Mesendoderm (in vitro differentiated cells): ENCODE measurements around the gene CDC14A.

Experiments
- DNase-seq: peaks from one replicate; pipeline ENCODE4 v3.0.0; 2013
- H2AK5ac ChIP-seq: 2 replicates; pipeline ENCODE4 v1.6.1; 2013; ENCODE audit warnings: low read length, inconsistent platforms
- H2BK120ac ChIP-seq: 2 replicates; pipeline ENCODE4 v1.6.1; 2013; ENCODE audit warnings: low read depth, mild to moderate bottlenecking, low read length, moderate library complexity, mixed read lengths
- H2BK15ac ChIP-seq: replicated peaks from 2 replicates; pipeline ENCODE4 v1.6.1; 2013; ENCODE audit warnings: low read depth, mild to moderate bottlenecking, moderate library complexity
- H2BK5ac ChIP-seq: 2 replicates; pipeline ENCODE4 v1.6.1; 2013; ENCODE audit warnings: low read length, inconsistent platforms
- H3K18ac ChIP-seq: 2 replicates; pipeline ENCODE4 v1.6.1; 2013; ENCODE audit warnings: mild to moderate bottlenecking, low read length, mixed read lengths
- H3K23ac ChIP-seq: one replicate; pipeline ENCODE4 v1.6.1; 2013; ENCODE audit warnings: low read length
- H3K27ac ChIP-seq: 2 replicates; pipeline ENCODE4 v1.5.1; 2013; ENCODE audit warnings: low read depth, mild to moderate bottlenecking, inconsistent platforms, low read length, moderate library complexity
- H3K27me3 ChIP-seq: 2 replicates; pipeline ENCODE4 v1.6.1; 2013; ENCODE audit warnings: low read length, control low read depth, mild to moderate bottlenecking, inconsistent platforms; ENCODE audit not compliant: insufficient read depth, poor library complexity
- H3K36me3 ChIP-seq: 2 replicates; pipeline ENCODE4 v1.6.1; 2013; ENCODE audit warnings: low read length, inconsistent platforms; ENCODE audit not compliant: control insufficient read depth, insufficient read depth
- H3K4ac ChIP-seq: one replicate; pipeline ENCODE4 v1.6.1; 2013; ENCODE audit warnings: low read depth, mild to moderate bottlenecking, low read length, moderate library complexity
- H3K4me1 ChIP-seq: 2 replicates; pipeline ENCODE4 v1.6.1; 2013; ENCODE audit warnings: low read depth, low read length, inconsistent platforms; ENCODE audit not compliant: control insufficient read depth
- H3K4me2 ChIP-seq: 2 replicates; pipeline ENCODE4 v1.6.1; 2013; ENCODE audit warnings: low read length
- H3K4me3 ChIP-seq: 2 replicates; pipeline ENCODE4 v1.5.1; 2013; ENCODE audit warnings: mild to moderate bottlenecking, low read length
- H3K56ac ChIP-seq: one replicate; pipeline ENCODE4 v1.6.1; 2013; ENCODE audit warnings: low read length
- H3K79me1 ChIP-seq: 2 replicates; pipeline ENCODE4 v1.6.1; 2013; ENCODE audit warnings: low read length, inconsistent platforms
- H3K79me2 ChIP-seq: 2 replicates; pipeline ENCODE4 v1.6.1; 2013; ENCODE audit warnings: mild to moderate bottlenecking, low read length; ENCODE audit not compliant: control insufficient read depth, insufficient read depth
- H3K9ac ChIP-seq: 2 replicates; pipeline ENCODE4 v1.6.1; 2013; ENCODE audit warnings: low read length, inconsistent platforms
- H4K5ac ChIP-seq: one replicate; pipeline ENCODE4 v1.6.1; 2013; ENCODE audit warnings: low read length
- H4K8ac ChIP-seq: one replicate; pipeline ENCODE4 v1.6.1; 2013; ENCODE audit warnings: low read depth, mild to moderate bottlenecking, control low read depth, low read length, moderate library complexity
- WGBS: extraction: QIAGEN DNeasy Blood & Tissue Kit; methylation state at CpG from one replicate; pipeline ENCODE4 v1.1.7; 2013; ENCODE audit warnings: low lambda C conversion rate, missing lambda C conversion rate; ENCODE audit not compliant: insufficient coverage; ENCODE audit errors: extremely low coverage; 5-methylcytosine and 5-hydroxymethylcytosine counted together

The CDC14A gene

GRCh38 chr1:100565533-100565932, 213.2 kb downstream of the CDC14A start:
- no peak overlapping the region for H2BK120ac ChIP-seq

GRCh38 chr1:100565937-100566699, 213.8 kb downstream of the CDC14A start:
- H3K27ac ChIP-seq, result no peak overlapping the region
- no peak for DNase-seq
- H3K4me1 ChIP-seq, result no peaks in the 10 kb centered on the region
- no peaks in the 10 kb centered on the region for H3K79me2 ChIP-seq
- no peaks in the 10 kb centered on the region for H3K36me3 ChIP-seq
- H3K27me3 ChIP-seq, result no peaks in the 10 kb centered on the region
- no peak overlapping the region for H3K4me3 ChIP-seq
- H2BK5ac ChIP-seq, result no peak overlapping the region
- H3K4me2 ChIP-seq, result no peak overlapping the region
- no peaks in the 10 kb centered on the region for H3K79me1 ChIP-seq
- no peak overlapping the region for H4K5ac ChIP-seq
- no peak overlapping the region for H3K56ac ChIP-seq
- H3K9ac ChIP-seq, result no peak overlapping the region
- no peak overlapping the region for H3K18ac ChIP-seq
- no peak overlapping the region for H4K8ac ChIP-seq
- no peak overlapping the region for H2BK15ac ChIP-seq
- no peak overlapping the region for H2AK5ac ChIP-seq
- H3K23ac ChIP-seq, result no peak overlapping the region
- H2BK120ac ChIP-seq, result no peak overlapping the region
- no peak overlapping the region for H3K4ac ChIP-seq
- 100% methylated on average over 2 of the region's 5 CpGs for WGBS

More at GRCh38 chr1:100565533-100565932, 213.2 kb downstream of the CDC14A start:
- no peak overlapping the region for H3K56ac ChIP-seq
- WGBS, result no CpG with 5 or more reads among the region's 3 CpGs
- H3K79me2 ChIP-seq, result no peaks in the 10 kb centered on the region
- H3K23ac ChIP-seq, result no peak overlapping the region
- H3K4me3 ChIP-seq, result no peak overlapping the region
- H3K27ac ChIP-seq, result no peak overlapping the region
- DNase-seq, result no peak
- H3K18ac ChIP-seq, result no peak overlapping the region
- no peak overlapping the region for H2AK5ac ChIP-seq
- H3K79me1 ChIP-seq, result no peaks in the 10 kb centered on the region
- no peaks in the 10 kb centered on the region for H3K27me3 ChIP-seq
- H3K9ac ChIP-seq, result no peak overlapping the region
- no peak overlapping the region for H2BK5ac ChIP-seq
- H3K4me1 ChIP-seq, result no peaks in the 10 kb centered on the region
- no peak overlapping the region for H4K5ac ChIP-seq
- H4K8ac ChIP-seq, result no peak overlapping the region
- no peak overlapping the region for H2BK15ac ChIP-seq
- H3K4ac ChIP-seq, result no peak overlapping the region
- no peaks in the 10 kb centered on the region for H3K36me3 ChIP-seq
- H3K4me2 ChIP-seq, result no peak overlapping the region

- Histone ChIP-seq H4K5ac (no peak overlapping the region), H3K56ac (no peak overlapping the region), H3K4me2 (no peak overlapping the region), H3K79me2 (no peaks in the 10 kb centered on the region), H2BK5ac (no peak overlapping the region), H3K23ac (no peak overlapping the region), H3K18ac (no peak overlapping the region), H3K36me3 (no peaks in the 10 kb centered on the region), H3K79me1 (no peaks in the 10 kb centered on the region), H2AK5ac (no peak overlapping the region), H3K9ac (no peak overlapping the region), H3K4me3 (no peak overlapping the region), H2BK120ac (no peak overlapping the region), H3K27me3 (no peaks in the 10 kb centered on the region), H3K4me1 (no peaks in the 10 kb centered on the region), H3K27ac (no peak overlapping the region), H3K4ac (no peak overlapping the region), H2BK15ac (no peak overlapping the region), H4K8ac (no peak overlapping the region)
- DNase-seq, result no peak
- no CpG with 5 or more reads among the region's 1 CpG for WGBS
These were observed 214.8 kb downstream of the CDC14A start for GRCh38 chr1:100567062-100567461.
